PC-9 (cell line): ENCODE data around the gene CBX2. TPM values are rescaled to one million over a fixed set of nuclear protein-coding genes. Genes with fewer than 3 reads are reported as not detected.

ENCODE experiments used
- BruUV-seq: library from RNA; stranded (reverse); fragments of 400-500 nt; replicated peaks from 2 replicates; lab custom pipeline; 2021; lab: Mats Ljungman, UMichigan
- CTCF ChIA-PET: fragments of 300-600 bp; sonication (Branson Sonifier 250); formaldehyde crosslinking; loops from one replicate; lab custom pipeline; 2022; ENCODE audit warnings: antibody characterized with exemption; lab: Charles Lee
- POLR2A ChIA-PET: fragments of 300-600 bp; sonication (Branson Sonifier 250); formaldehyde crosslinking; loops from one replicate; lab custom pipeline; 2022; ENCODE audit warnings: antibody characterized with exemption; ENCODE audit not compliant: unreplicated experiment; lab: Charles Lee
- DNase-seq, 2 experiments: peaks; one replicate each; pipeline versions ENCODE4 v3.0.0 to v3.0.0-alpha.2; 2015 to 2022; ENCODE audit warnings: mixed read lengths in 1 of 2
- H2AFZ ChIP-seq: fragments of 200-600 bp; sonication (generic); 2 replicates; pipeline ENCODE4 v1.8.1; 2017; ENCODE audit warnings: antibody characterized with exemption
- H3F3A ChIP-seq: fragments of 200-600 bp; sonication (generic); 2 replicates; pipeline ENCODE4 v1.8.1; 2017; ENCODE audit warnings: antibody characterized with exemption, mild to moderate bottlenecking, low read depth; ENCODE audit not compliant: insufficient read depth
- H3K27ac ChIP-seq: fragments of 200-600 bp; sonication (generic); 2 replicates; pipeline ENCODE4 v1.6.1; 2016; ENCODE audit warnings: mixed run types
- H3K27me3 ChIP-seq: fragments of 200-600 bp; sonication (generic); 2 replicates; pipeline ENCODE4 v1.6.1; 2016; ENCODE audit warnings: low read depth, mixed run types; ENCODE audit not compliant: insufficient read depth
- H3K36me3 ChIP-seq: fragments of 200-600 bp; sonication (generic); 2 replicates; pipeline ENCODE4 v1.6.1; 2016; ENCODE audit warnings: low read depth, mixed run types
- H3K4me1 ChIP-seq: fragments of 200-600 bp; sonication (generic); replicated peaks from 2 replicates; pipeline ENCODE4 v1.6.1; 2016; ENCODE audit warnings: mixed run types; ENCODE audit not compliant: insufficient read depth
- H3K4me2 ChIP-seq: fragments of 200-600 bp; sonication (generic); 2 replicates; pipeline ENCODE4 v1.6.1; 2017; ENCODE audit warnings: mixed run types
- H3K4me3 ChIP-seq: fragments of 200-600 bp; sonication (generic); 2 replicates; pipeline ENCODE4 v1.6.1; 2016; ENCODE audit warnings: mixed run types
- H3K79me2 ChIP-seq: fragments of 200-600 bp; sonication (generic); 2 replicates; pipeline ENCODE4 v1.6.1; 2017; ENCODE audit warnings: low read depth, mixed run types
- H3K9me2 ChIP-seq: fragments of 200-600 bp; sonication (generic); 2 replicates; pipeline ENCODE4 v1.8.1; 2017; ENCODE audit warnings: mild to moderate bottlenecking; ENCODE audit not compliant: insufficient read depth
- H3K9me3 ChIP-seq: fragments of 200-600 bp; sonication (generic); 2 replicates; pipeline ENCODE4 v1.8.1; 2016; ENCODE audit warnings: low read depth; ENCODE audit not compliant: insufficient read depth
- H4K20me1 ChIP-seq: fragments of 200-600 bp; sonication (generic); 2 replicates; pipeline ENCODE4 v1.8.1; 2017; ENCODE audit not compliant: insufficient read depth
- CTCF ChIP-seq: fragments of 200-600 bp; sonication (generic); conservative IDR thresholded peaks from 2 replicates; pipeline ENCODE4 v1.6.1; 2017; ENCODE audit warnings: mixed run types, antibody characterized with exemption, mild to moderate bottlenecking, moderate library complexity
- EZH2 ChIP-seq: fragments of 200-600 bp; sonication (generic); IDR thresholded peaks from 2 replicates; pipeline ENCODE4 v1.8.0; 2017; ENCODE audit warnings: antibody characterized with exemption, low read depth
- intact Hi-C: fragments of 100-400 bp; cut with micrococcal nuclease; formaldehyde crosslinking; loops from one replicate; pipeline ENCODE4 v1.10.0; 2022; ENCODE audit not compliant: unreplicated experiment
- total RNA-seq: library from RNA; stranded (reverse); gene quantifications from 2 replicates; pipeline ENCODE4 v1.2.3, GENCODE V29; 2021

Gene CBX2
- total RNA-seq, 1 experiment from 2014 or later, result 32.6 TPM

DNA sequence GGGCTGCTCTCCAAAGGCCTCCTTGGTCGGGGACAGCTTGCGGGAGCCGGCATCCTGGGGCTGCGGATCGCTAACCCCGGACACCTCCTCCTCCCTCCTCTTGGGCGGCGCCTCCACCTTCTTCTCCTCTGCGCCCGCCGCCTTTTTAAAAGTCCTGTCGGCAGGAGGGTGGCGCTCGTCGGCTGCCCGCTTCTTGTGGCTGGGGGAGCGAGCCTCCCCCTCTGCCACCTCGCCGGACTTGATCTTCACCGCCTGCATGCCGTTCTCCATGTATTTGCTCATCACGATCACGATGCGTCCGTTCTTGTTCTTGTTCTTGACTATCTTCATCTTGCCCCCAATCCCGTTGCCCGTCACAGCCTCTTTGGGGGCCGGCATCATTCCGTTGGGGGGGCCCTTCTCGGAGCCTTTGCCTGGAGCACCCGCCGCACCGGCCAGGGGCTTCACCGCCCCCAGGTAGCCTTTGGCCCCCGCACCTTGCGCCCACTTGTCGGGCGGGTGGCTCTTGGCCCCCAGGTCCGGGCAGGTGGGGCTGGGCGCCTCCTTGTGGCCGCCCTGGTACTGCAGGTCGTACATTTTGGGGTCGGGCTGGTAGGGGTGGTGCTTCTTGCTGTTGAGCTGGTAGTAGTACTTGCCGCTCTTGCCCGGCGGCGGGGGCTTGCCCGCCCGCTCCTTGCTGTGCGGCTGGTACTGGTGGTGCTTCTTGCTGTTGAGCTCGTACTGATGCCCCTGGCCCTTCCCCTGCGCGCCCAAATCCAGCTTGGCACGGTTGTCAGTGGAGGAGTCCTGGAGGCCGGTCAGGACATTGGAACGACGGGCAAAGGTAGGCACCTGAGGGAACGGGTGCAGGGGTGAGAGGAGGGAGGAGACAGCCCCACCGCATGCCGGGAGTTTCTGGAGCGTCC lies 56.9 kb downstream of the CBX2 start:
- peaks cover 23% of the 10 kb centered on the region for H4K20me1 ChIP-seq
- H3K9me3 ChIP-seq, result no peaks in the 10 kb centered on the region
- CTCF ChIA-PET, result interaction anchor here (0.7 to 0.9 kb wide), 2 partner anchors 15 to 24 kb away, joined by 3 to 5 read pairs; no protein-coding TSS in a partner anchor
- no peaks in the 10 kb centered on the region for H3K36me3 ChIP-seq
- POLR2A ChIA-PET, result no interaction called here
- no peak overlapping the region for H3K4me3 ChIP-seq
- no peak overlapping the region for H3K4me2 ChIP-seq
- no peak for DNase-seq
- peak; percentile 88 for TF ChIP-seq CTCF
- TF ChIP-seq EZH2, result no peak
- peaks cover 53% of the 10 kb centered on the region for H3K79me2 ChIP-seq
- no peak overlapping the region for H3K27ac ChIP-seq
- no peaks in the 10 kb centered on the region for H3K27me3 ChIP-seq
- H3F3A ChIP-seq, result peaks cover 20% of the 10 kb centered on the region; the same call in 1 of the 2 replicates
- no peaks in the 10 kb centered on the region for H3K9me2 ChIP-seq
- no TSS peak for BruUV-seq
- H2AFZ ChIP-seq, result no peak overlapping the region
- peaks cover 41% of the 10 kb centered on the region for H3K4me1 ChIP-seq
- intact Hi-C loops, result no loop called here

DNA sequence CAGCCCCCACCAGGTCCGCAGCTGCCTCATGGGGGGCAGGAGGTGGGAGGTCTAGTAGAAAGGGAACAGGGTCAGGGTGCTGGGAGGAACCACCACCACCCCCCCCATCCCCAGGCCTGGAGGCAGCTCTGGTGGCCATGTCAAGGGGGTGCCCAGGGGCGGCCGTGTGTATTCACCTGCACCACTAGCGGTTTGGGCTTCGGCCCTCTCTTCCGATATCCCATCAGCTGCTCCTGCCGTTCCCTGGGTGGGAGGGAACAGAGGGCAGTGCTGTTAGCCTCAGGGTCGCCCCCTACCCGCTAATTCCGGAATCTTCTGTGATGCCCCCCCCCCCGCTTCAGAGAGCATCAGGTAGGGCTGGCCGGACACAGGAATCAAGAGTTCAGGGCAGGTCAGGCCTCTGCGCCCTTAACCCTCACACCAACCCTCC lies 57.5 kb downstream of the CBX2 start:
- ChIA-PET CTCF (interaction anchor here (0.7 to 0.9 kb wide), 3 partner anchors 14 to 732 kb away, joined by 3 to 5 read pairs (median 5); no protein-coding TSS in a partner anchor), POLR2A (no interaction called here)
- Histone ChIP-seq H3K27me3 (no peaks in the 10 kb centered on the region), H3K9me3 (no peaks in the 10 kb centered on the region), H3K36me3 (no peaks in the 10 kb centered on the region), H3K4me2 (peak overlapping the region; percentile 99), H3K4me1 (peaks cover 41% of the 10 kb centered on the region), H3K9me2 (no peaks in the 10 kb centered on the region), H3K79me2 (peaks cover 53% of the 10 kb centered on the region), H3F3A (peaks cover 26% of the 10 kb centered on the region; the same call in 1 of the 2 replicates), H2AFZ (no peak overlapping the region), H3K27ac (no peak overlapping the region), H4K20me1 (peaks cover 23% of the 10 kb centered on the region), H3K4me3 (peak overlapping the region; percentile 86; the same call in 1 of the 2 replicates)
- BruUV-seq, result no TSS peak
- TF ChIP-seq CTCF, result no peak
- no peak for DNase-seq
- intact Hi-C loops, result no loop called here

- H4K20me1 ChIP-seq, result peaks cover 23% of the 10 kb centered on the region
- H3K4me2 ChIP-seq, result peak overlapping the region; percentile 99
- POLR2A ChIA-PET, result interaction anchor here (0.6 to 0.7 kb wide), 2 partner anchors 15 to 28 kb away, joined by 3 to 5 read pairs; no protein-coding TSS in a partner anchor
- H3K27ac ChIP-seq, result peak overlapping the region; percentile 78
- H3K9me3 ChIP-seq, result no peaks in the 10 kb centered on the region
- peaks cover 36% of the 10 kb centered on the region for H3K4me1 ChIP-seq
- H3K36me3 ChIP-seq, result no peaks in the 10 kb centered on the region
- TF ChIP-seq EZH2 (no peak), CTCF (no peak)
- no peaks in the 10 kb centered on the region for H3K9me2 ChIP-seq
- H3K27me3 ChIP-seq, result no peaks in the 10 kb centered on the region
- peak overlapping the region; percentile 86 for H3K4me3 ChIP-seq
- intact Hi-C loops, result no loop called here
- H3K79me2 ChIP-seq, result peaks cover 50% of the 10 kb centered on the region
- no peak overlapping the region for H2AFZ ChIP-seq
- CTCF ChIA-PET, result interaction anchor here (0.7 to 0.9 kb wide), 2 partner anchors 14 to 731 kb away, joined by 3 to 5 read pairs; no protein-coding TSS in a partner anchor
- no TSS peak for BruUV-seq
- peaks cover 26% of the 10 kb centered on the region; the same call in 1 of the 2 replicates for H3F3A ChIP-seq
- DNase-seq, result peak in 1 of 2 experiments; percentile 64
Observed at GRCh38 chr17:79835953-79836509, 58.1 kb downstream of the CBX2 start.
